ENCODE measurements around the gene NUCB1.

NUCB1 gene

GRCh38 chr19:48872884-48873475 is 27.1 kb upstream of the NUCB1 start:
- Histone ChIP-seq H3K36me3 (ENCODE audit: control insufficient read depth in 1 of 2, insufficient read depth in 2 of 2, low read length in 2 of 2) (peaks cover 38 to 40% of the 10 kb centered on the region in 2 experiments), H3K4me1 (ENCODE audit: control insufficient read depth in 1 of 2, insufficient read depth in 2 of 2, low read length in 2 of 2) (peaks cover 24 to 28% of the 10 kb centered on the region in 2 experiments), H3K27me3 (ENCODE audit: insufficient read depth, low read length) (no peaks in the 10 kb centered on the region), H2BK12ac (ENCODE audit: low read length) (peak overlapping the region; percentile 17), H2AFZ (ENCODE audit: insufficient read depth, low read length, poor library complexity) (no peak overlapping the region), H3K79me1 (ENCODE audit: low read length) (peaks cover 21% of the 10 kb centered on the region), H3K79me2 (ENCODE audit: control insufficient read depth, insufficient read depth, low read length, poor library complexity) (peaks cover 22% of the 10 kb centered on the region), H2BK120ac (ENCODE audit: insufficient read depth, low read length, poor library complexity) (peak overlapping the region; percentile 97), H3K4ac (ENCODE audit: low read depth, low read length) (peak overlapping the region; percentile 99), H3K14ac (ENCODE audit: low read length) (peak overlapping the region; percentile 97), H3K18ac (ENCODE audit: low read length) (peak overlapping the region; percentile 97), H3K9me3 (ENCODE audit: insufficient read depth, low read depth, low read length) (peaks cover 2% of the 10 kb centered on the region), H4K12ac (ENCODE audit: low read depth, low read length) (peak overlapping the region; percentile 49), H2AK5ac (ENCODE audit: low read length) (peak overlapping the region; percentile 94), H4K8ac (ENCODE audit: low read depth, low read length) (peak overlapping the region; percentile 86), H3K4me3 (ENCODE audit: low read depth, low read length) (peak overlapping the region; percentile 96), H3K27ac (ENCODE audit: low read depth, low read length) (peak overlapping the region; percentile 84), H4K91ac (ENCODE audit: low read depth, low read length) (peak overlapping the region; percentile 95), H3K9ac (ENCODE audit: low read length) (peak overlapping the region; percentile 96), H3K4me2 (ENCODE audit: low read length) (peak overlapping the region; percentile 81), H2BK5ac (ENCODE audit: low read depth, low read length, poor library complexity) (peak overlapping the region; percentile 94), H3K23ac (ENCODE audit: low read length) (no peak overlapping the region)
- no CpG with 5 or more reads among the region's 14 CpGs for WGBS (ENCODE audit: extremely low coverage, insufficient coverage, insufficient read length)
- DNase-seq, result peak; percentile 83 to 87

GRCh38 chr19:48873476-48874302 is 26.4 kb upstream of the NUCB1 start:
- Histone ChIP-seq H3K4me1 (ENCODE audit: control insufficient read depth in 1 of 2, insufficient read depth in 2 of 2, low read length in 2 of 2) (peaks cover 24 to 26% of the 10 kb centered on the region in 2 experiments), H2BK120ac (ENCODE audit: insufficient read depth, low read length, poor library complexity) (peak overlapping the region; percentile 45), H4K8ac (ENCODE audit: low read depth, low read length) (peak overlapping the region; percentile 45)

GRCh38 chr19:48874303-48875135 is 25.6 kb upstream of the NUCB1 start:
- Histone ChIP-seq H3K9me3 (ENCODE audit: insufficient read depth, low read depth, low read length) (peaks cover 2% of the 10 kb centered on the region), H2AFZ (ENCODE audit: insufficient read depth, low read length, poor library complexity) (no peak overlapping the region), H3K9ac (ENCODE audit: low read length) (peak overlapping the region; percentile 6), H2BK120ac (ENCODE audit: insufficient read depth, low read length, poor library complexity) (no peak overlapping the region), H2AK5ac (ENCODE audit: low read length) (no peak overlapping the region), H3K27ac (ENCODE audit: low read depth, low read length) (no peak overlapping the region), H3K4me1 (ENCODE audit: control insufficient read depth in 1 of 2, insufficient read depth in 2 of 2, low read length in 2 of 2) (peaks cover 23 to 26% of the 10 kb centered on the region in 2 experiments), H2BK5ac (ENCODE audit: low read depth, low read length, poor library complexity) (peak overlapping the region; percentile 32), H3K4ac (ENCODE audit: low read depth, low read length) (peak overlapping the region; percentile 99), H4K12ac (ENCODE audit: low read depth, low read length) (no peak overlapping the region), H2BK12ac (ENCODE audit: low read length) (no peak overlapping the region), H4K8ac (ENCODE audit: low read depth, low read length) (peak overlapping the region; percentile 9), H3K79me1 (ENCODE audit: low read length) (peaks cover 16% of the 10 kb centered on the region), H3K27me3 (ENCODE audit: insufficient read depth, low read length) (no peaks in the 10 kb centered on the region), H3K23ac (ENCODE audit: low read length) (no peak overlapping the region), H4K91ac (ENCODE audit: low read depth, low read length) (no peak overlapping the region), H3K18ac (ENCODE audit: low read length) (peak overlapping the region; percentile 7), H3K4me2 (ENCODE audit: low read length) (peak overlapping the region; percentile 81), H3K4me3 (ENCODE audit: low read depth, low read length) (no peak overlapping the region), H3K36me3 (ENCODE audit: control insufficient read depth in 1 of 2, insufficient read depth in 2 of 2, low read length in 2 of 2) (peaks cover 40 to 42% of the 10 kb centered on the region in 2 experiments), H3K14ac (ENCODE audit: low read length) (no peak overlapping the region), H3K79me2 (ENCODE audit: control insufficient read depth, insufficient read depth, low read length, poor library complexity) (peaks cover 22% of the 10 kb centered on the region)
- WGBS (ENCODE audit: extremely low coverage, insufficient coverage, insufficient read length), result no CpG with 5 or more reads among the region's 17 CpGs
- peak; percentile 60 to 62 for DNase-seq

More at GRCh38 chr19:48873476-48874302, 26.4 kb upstream of the NUCB1 start:
- WGBS (ENCODE audit: extremely low coverage, insufficient coverage, insufficient read length), result no CpG with 5 or more reads among the region's 14 CpGs
- H3K27me3 ChIP-seq (ENCODE audit: insufficient read depth, low read length), result no peaks in the 10 kb centered on the region
- peak overlapping the region; percentile 81 for H3K4me2 ChIP-seq (ENCODE audit: low read length)
- H3K14ac ChIP-seq (ENCODE audit: low read length), result peak overlapping the region; percentile 57
- peak overlapping the region; percentile 49 for H4K12ac ChIP-seq (ENCODE audit: low read depth, low read length)
- H3K79me2 ChIP-seq (ENCODE audit: control insufficient read depth, insufficient read depth, low read length, poor library complexity), result peaks cover 22% of the 10 kb centered on the region
- peak overlapping the region; percentile 84 for H3K27ac ChIP-seq (ENCODE audit: low read depth, low read length)
- peak overlapping the region; percentile 86 for H3K9ac ChIP-seq (ENCODE audit: low read length)
- peaks cover 19% of the 10 kb centered on the region for H3K79me1 ChIP-seq (ENCODE audit: low read length)
- H3K23ac ChIP-seq (ENCODE audit: low read length), result no peak overlapping the region
- H2BK12ac ChIP-seq (ENCODE audit: low read length), result peak overlapping the region; percentile 17
- no peak overlapping the region for H2AFZ ChIP-seq (ENCODE audit: insufficient read depth, low read length, poor library complexity)
- H2BK5ac ChIP-seq (ENCODE audit: low read depth, low read length, poor library complexity), result peak overlapping the region; percentile 92
- H2AK5ac ChIP-seq (ENCODE audit: low read length), result peak overlapping the region; percentile 10
- H4K91ac ChIP-seq (ENCODE audit: low read depth, low read length), result peak overlapping the region; percentile 69
- peak overlapping the region; percentile 96 for H3K4me3 ChIP-seq (ENCODE audit: low read depth, low read length)
- peaks cover 40 to 42% of the 10 kb centered on the region in 2 experiments for H3K36me3 ChIP-seq (ENCODE audit: control insufficient read depth in 1 of 2, insufficient read depth in 2 of 2, low read length in 2 of 2)
- peaks cover 2% of the 10 kb centered on the region for H3K9me3 ChIP-seq (ENCODE audit: insufficient read depth, low read depth, low read length)
- H3K18ac ChIP-seq (ENCODE audit: low read length), result peak overlapping the region; percentile 32
- H3K4ac ChIP-seq (ENCODE audit: low read depth, low read length), result peak overlapping the region; percentile 99
- DNase-seq, result peak in 1 of 2 donors; percentile 20

Measured in trophoblast cell (in vitro differentiated cells and primary cell).